Measurements from ENCODE around the gene SPPL2A.

Gene SPPL2A

GRCh38 chr15:50750227-50750705 is 15.2 kb downstream of the SPPL2A start:
- TF ChIP-seq ZNF8 (CRISPR knock-in tag; IDR thresholded peaks at IDR 0.05): no peak
- TF ChIP-seq GLIS3 (CRISPR knock-in tag; IDR thresholded peaks at IDR 0.05): no peak
- no peak for TF ChIP-seq CSDC2 (CRISPR knock-in tag; IDR thresholded peaks at IDR 0.05)
- no peak for TF ChIP-seq TCF4 (CRISPR knock-in tag; IDR thresholded peaks at IDR 0.05; ENCODE audit: borderline replicate concordance)
- TF ChIP-seq RARB (CRISPR knock-in tag; IDR thresholded peaks at IDR 0.05): no peak
- TF ChIP-seq BACH2 (CRISPR knock-in tag; IDR thresholded peaks at IDR 0.05; ENCODE audit: borderline replicate concordance): no peak
- no peak for ATAC-seq

- ATAC-seq: peak; percentile 56
- TF ChIP-seq ZNF8 (CRISPR knock-in tag; IDR thresholded peaks at IDR 0.05) (no peak), ZC3H10 (CRISPR knock-in tag; IDR thresholded peaks at IDR 0.05) (no peak), PATZ1 (CRISPR knock-in tag; IDR thresholded peaks at IDR 0.05; ENCODE audit: borderline replicate concordance) (no peak), SNAI2 (CRISPR knock-in tag; IDR thresholded peaks at IDR 0.05) (no peak), ZFP30 (CRISPR knock-in tag; IDR thresholded peaks at IDR 0.05) (no peak), ESRRG (CRISPR knock-in tag; IDR thresholded peaks at IDR 0.05) (no peak), PPARA (CRISPR knock-in tag; IDR thresholded peaks at IDR 0.05; ENCODE audit: borderline replicate concordance) (no peak), POU6F1 (CRISPR knock-in tag; IDR thresholded peaks at IDR 0.05; ENCODE audit: borderline replicate concordance, low read depth) (no peak), TCF4 (CRISPR knock-in tag; IDR thresholded peaks at IDR 0.05; ENCODE audit: borderline replicate concordance) (no peak), GLIS3 (CRISPR knock-in tag; IDR thresholded peaks at IDR 0.05) (no peak), CREB5 (CRISPR knock-in tag; IDR thresholded peaks at IDR 0.05; ENCODE audit: low read depth) (no peak), CSDC2 (CRISPR knock-in tag; IDR thresholded peaks at IDR 0.05) (no peak), ZNF565 (CRISPR knock-in tag; conservative IDR thresholded peaks at IDR 0.05; ENCODE audit: low read depth) (no peak), OSR1 (CRISPR knock-in tag; IDR thresholded peaks at IDR 0.05) (no peak)
- TF ChIP-seq, protein P1, sequence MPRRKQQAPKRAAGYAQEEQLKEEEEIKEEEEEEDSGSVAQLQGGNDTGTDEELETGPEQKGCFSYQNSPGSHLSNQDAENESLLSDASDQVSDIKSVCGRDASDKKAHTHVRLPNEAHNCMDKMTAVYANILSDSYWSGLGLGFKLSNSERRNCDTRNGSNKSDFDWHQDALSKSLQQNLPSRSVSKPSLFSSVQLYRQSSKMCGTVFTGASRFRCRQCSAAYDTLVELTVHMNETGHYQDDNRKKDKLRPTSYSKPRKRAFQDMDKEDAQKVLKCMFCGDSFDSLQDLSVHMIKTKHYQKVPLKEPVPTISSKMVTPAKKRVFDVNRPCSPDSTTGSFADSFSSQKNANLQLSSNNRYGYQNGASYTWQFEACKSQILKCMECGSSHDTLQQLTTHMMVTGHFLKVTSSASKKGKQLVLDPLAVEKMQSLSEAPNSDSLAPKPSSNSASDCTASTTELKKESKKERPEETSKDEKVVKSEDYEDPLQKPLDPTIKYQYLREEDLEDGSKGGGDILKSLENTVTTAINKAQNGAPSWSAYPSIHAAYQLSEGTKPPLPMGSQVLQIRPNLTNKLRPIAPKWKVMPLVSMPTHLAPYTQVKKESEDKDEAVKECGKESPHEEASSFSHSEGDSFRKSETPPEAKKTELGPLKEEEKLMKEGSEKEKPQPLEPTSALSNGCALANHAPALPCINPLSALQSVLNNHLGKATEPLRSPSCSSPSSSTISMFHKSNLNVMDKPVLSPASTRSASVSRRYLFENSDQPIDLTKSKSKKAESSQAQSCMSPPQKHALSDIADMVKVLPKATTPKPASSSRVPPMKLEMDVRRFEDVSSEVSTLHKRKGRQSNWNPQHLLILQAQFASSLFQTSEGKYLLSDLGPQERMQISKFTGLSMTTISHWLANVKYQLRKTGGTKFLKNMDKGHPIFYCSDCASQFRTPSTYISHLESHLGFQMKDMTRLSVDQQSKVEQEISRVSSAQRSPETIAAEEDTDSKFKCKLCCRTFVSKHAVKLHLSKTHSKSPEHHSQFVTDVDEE (CRISPR knock-in tag; IDR thresholded peaks at IDR 0.05): no peak
- TF ChIP-seq, protein P2, sequence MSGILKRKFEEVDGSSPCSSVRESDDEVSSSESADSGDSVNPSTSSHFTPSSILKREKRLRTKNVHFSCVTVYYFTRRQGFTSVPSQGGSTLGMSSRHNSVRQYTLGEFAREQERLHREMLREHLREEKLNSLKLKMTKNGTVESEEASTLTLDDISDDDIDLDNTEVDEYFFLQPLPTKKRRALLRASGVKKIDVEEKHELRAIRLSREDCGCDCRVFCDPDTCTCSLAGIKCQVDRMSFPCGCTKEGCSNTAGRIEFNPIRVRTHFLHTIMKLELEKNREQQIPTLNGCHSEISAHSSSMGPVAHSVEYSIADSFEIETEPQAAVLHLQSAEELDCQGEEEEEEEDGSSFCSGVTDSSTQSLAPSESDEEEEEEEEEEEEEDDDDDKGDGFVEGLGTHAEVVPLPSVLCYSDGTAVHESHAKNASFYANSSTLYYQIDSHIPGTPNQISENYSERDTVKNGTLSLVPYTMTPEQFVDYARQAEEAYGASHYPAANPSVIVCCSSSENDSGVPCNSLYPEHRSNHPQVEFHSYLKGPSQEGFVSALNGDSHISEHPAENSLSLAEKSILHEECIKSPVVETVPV (CRISPR knock-in tag; IDR thresholded peaks at IDR 0.05): no peak
Observed at GRCh38 chr15:50747523-50747922, 18.0 kb downstream of the SPPL2A start.

DNA sequence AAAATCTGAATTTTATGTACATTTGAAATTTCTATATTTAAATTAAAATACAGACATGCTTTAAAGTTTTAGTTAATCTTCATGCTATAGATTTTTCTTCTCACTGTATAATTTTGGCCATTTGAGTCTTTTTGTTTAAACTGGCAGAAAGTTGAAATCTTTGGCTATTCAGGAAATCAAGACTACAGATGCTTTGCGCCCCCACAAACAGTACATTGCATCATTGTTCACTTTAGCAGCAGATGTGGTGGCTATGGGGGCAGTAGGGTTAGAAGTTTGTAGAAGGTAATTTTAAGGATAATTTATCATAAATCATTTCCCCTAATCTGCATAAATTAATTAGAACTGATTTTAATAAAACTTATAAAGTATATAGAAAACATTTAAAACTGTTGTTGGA is 20.9 kb downstream of the SPPL2A start:
- ATAC-seq: no peak
- TF ChIP-seq SNAI2 (CRISPR knock-in tag; IDR thresholded peaks at IDR 0.05) (no peak), ZFP30 (CRISPR knock-in tag; IDR thresholded peaks at IDR 0.05) (no peak), GLIS3 (CRISPR knock-in tag; IDR thresholded peaks at IDR 0.05) (no peak), ZNF8 (CRISPR knock-in tag; IDR thresholded peaks at IDR 0.05) (no peak), TCF4 (CRISPR knock-in tag; IDR thresholded peaks at IDR 0.05; ENCODE audit: borderline replicate concordance) (no peak), ISL1 (CRISPR knock-in tag; IDR thresholded peaks at IDR 0.05) (no peak), PATZ1 (CRISPR knock-in tag; IDR thresholded peaks at IDR 0.05; ENCODE audit: borderline replicate concordance) (no peak), ESRRG (CRISPR knock-in tag; IDR thresholded peaks at IDR 0.05) (no peak), TOX (CRISPR knock-in tag; IDR thresholded peaks at IDR 0.05; ENCODE audit: borderline replicate concordance) (no peak), ZC3H10 (CRISPR knock-in tag; IDR thresholded peaks at IDR 0.05) (no peak), ARNTL (CRISPR knock-in tag; IDR thresholded peaks at IDR 0.05; ENCODE audit: borderline replicate concordance, low read depth) (no peak)
- TF ChIP-seq, protein P2 (CRISPR knock-in tag; IDR thresholded peaks at IDR 0.05): no peak

Measured in SK-N-SH treated with all-trans-retinoic acid at 6 μM for 48 hours (cell line).